GM12872 (cell line): ENCODE measurements around the gene PPP2R5B.

Experiments used
- CTCF ChIP-seq: IDR thresholded peaks from 3 replicates; pipeline ENCODE4 v1.5.1; 2011; ENCODE audit warnings: low read depth, mild to moderate bottlenecking, low read length, moderate library complexity; ENCODE audit not compliant: insufficient read depth

PPP2R5B gene

DNA sequence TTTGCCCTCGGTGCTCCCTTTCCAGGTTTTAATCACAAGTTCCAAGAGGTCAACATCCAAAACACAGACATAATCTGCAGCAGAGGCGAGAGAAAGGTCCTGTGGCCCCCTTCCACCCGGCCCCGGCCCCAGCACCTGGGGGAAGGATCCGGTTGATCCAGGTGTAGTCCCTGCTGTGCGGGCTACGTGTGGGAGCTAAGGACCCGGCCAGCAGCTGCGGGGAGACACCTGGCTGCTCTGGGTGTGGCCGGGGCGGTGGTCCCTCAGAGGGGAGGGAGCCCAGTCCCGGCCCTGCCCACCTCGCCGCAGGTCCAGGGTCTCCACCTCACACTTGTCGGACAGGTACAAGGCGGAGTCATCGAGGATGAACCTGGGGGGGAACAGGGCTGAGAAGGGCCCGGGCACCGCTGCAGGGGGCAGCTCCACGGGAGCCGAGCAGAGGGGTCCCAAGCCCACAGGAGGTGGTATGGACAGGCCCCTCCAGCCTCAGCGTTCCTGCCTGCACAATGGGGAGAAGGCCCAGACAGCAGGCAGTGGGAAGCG is 21.1 kb upstream of the PPP2R5B start:
- TF ChIP-seq CTCF, result no peak

- no peak for TF ChIP-seq CTCF
Observed at GRCh38 chr11:64905516-64906313, 18.8 kb upstream of the PPP2R5B start.

- no peak for TF ChIP-seq CTCF
Observed at GRCh38 chr11:64906314-64906635, 18.2 kb upstream of the PPP2R5B start.

GRCh38 chr11:64908766-64909165 is 15.7 kb upstream of the PPP2R5B start:
- TF ChIP-seq CTCF, result no peak

DNA sequence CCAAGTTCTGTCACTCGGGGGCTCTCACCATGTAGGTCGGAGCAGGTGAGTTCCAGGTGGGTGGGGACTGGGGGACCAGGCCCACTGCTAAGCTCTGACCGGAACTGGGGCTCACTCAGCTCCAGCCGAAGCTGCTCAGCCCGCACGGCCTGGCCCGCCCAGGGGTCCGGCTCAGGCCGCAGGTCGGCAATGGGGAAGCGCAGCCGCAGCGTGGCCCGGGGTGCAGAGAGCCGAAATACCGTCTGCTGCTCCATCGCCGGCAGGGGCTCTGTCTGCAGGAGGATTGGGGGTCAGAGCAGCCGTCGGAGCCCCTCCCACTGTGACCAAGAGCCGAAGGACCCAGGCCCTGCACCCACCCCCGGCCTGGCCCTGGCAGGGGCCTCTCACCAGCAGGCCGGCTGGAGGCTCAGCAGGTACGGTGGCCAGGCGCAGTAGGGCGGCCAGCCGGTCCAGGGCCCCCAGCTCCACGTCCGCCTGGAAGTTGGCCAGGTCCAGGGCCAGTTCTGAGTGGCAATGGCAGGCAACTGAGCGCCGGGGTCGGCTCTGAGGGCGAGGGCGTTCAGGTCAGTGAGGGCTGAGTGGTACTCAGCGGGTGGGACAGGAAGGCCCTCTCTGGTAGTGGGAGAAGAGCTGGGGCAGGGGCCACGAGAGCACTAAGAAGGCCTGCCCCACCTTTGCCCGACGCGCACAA is 14.7 kb upstream of the PPP2R5B start:
- TF ChIP-seq CTCF, result no peak

GRCh38 chr11:64910451-64911093 is 13.9 kb upstream of the PPP2R5B start:
- no peak for TF ChIP-seq CTCF

DNA sequence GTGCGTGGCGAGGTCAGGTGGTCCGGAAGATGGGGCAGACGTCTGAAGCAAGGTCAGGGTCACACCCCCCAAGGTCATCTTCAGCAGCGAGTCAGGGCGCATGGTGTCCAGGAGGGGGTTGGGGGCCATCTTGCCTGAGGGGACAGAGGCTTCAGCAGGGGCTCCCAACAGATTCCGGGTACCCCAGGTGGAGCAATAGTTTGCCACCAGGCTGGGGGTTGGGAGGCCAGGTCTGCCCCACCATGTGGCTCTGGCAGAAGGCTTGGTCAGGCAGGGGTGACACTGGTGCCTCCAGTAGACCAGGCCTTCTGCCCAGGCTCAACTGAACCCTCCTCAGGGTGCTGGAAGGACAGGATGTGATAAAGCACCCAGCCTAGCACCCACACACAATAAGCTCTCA is 13.3 kb upstream of the PPP2R5B start:
- no peak for TF ChIP-seq CTCF
